ENCODE data around the gene GNL3L.
"Not testable (repeated sequence)": the region's sequence is repeated elsewhere in the genome, so short reads cannot be mapped to it uniquely, and the experiment has no call there.

The GNL3L gene, protein sequence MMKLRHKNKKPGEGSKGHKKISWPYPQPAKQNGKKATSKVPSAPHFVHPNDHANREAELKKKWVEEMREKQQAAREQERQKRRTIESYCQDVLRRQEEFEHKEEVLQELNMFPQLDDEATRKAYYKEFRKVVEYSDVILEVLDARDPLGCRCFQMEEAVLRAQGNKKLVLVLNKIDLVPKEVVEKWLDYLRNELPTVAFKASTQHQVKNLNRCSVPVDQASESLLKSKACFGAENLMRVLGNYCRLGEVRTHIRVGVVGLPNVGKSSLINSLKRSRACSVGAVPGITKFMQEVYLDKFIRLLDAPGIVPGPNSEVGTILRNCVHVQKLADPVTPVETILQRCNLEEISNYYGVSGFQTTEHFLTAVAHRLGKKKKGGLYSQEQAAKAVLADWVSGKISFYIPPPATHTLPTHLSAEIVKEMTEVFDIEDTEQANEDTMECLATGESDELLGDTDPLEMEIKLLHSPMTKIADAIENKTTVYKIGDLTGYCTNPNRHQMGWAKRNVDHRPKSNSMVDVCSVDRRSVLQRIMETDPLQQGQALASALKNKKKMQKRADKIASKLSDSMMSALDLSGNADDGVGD

DNA sequence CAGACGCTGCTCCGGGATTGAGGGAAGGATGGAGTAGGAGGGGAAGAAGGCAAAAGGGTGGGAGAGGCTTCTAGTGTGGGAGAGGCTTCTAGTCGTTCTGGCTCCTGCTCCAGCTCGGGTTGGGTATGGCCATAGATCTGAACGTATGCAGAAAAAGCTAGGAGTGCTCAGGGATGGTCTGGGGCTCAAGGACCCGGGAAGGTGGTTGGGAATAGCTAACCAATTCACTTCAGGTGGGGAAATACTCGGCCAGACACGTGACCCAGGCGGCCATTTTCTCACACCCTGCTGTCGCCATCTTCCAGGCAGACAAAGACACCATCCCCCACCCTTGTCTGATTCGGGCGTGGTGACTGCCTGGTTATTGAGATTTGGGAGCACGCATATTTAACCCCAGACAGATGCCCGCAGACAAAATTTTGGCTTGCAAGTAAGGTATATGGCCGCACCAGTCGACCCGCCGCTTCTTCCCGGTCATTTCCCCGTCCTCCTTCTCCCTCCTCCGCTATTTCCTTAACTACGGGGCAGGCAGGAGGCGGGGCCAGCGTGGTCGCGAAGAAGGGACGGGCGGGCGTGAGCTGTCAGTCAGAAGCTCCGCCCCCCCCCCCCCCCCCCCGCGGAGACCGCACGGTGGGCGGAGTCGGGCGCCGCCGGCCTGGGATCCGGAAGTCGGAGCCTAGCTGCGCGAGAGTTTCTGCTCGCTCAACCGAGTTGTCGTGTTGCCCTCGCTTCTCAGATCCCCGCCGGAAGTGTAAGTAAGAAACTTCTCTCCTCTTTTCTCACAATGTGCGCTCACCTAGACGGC, at the start of gene GNL3L:
Gene GNL3L (plus strand): TSS at position 668 of the 805 bp plus-strand sequence. CDS start 2,348 bp downstream, outside the sequence.
- peak; percentile 1 to 92 (median 80) for DNase-seq

DNA sequence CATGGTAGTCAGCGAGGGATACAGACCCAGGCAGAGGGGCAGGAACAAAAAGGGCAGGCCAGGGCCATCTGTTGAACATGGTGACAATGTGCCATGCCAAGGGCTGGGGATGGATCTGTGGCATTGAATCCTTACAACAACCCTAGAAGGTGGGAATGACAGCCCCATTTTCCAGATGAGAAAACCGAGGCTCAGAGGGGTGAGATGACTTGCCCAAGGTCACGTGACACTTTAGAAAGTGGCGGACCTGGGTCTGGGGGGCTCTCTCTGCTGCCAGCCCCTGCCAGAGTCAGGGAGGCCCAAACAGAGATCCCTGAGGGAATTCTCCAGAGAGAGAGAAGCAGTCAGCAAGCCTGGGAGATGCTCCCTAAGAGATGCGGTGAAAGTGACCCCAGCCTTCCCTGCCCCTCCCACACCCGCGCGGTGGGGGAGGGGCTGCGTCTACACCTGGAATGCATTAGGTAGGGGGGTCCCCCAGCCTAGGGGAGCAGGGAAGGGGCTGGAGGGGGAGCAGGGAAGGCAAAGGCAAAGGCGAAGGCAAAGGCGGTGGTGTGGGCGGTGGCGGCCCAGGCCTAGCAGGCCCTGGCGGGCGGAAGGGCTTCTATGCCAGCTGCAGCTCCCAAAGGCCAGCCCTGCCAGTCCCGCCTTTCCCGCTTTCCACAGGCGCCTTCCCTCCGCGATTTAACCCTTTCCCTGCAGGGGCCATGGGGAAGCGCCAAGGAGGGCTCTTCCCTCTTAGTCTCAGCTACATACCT, 47.0 kb upstream of the GNL3L start:
- no peak for DNase-seq

DNA sequence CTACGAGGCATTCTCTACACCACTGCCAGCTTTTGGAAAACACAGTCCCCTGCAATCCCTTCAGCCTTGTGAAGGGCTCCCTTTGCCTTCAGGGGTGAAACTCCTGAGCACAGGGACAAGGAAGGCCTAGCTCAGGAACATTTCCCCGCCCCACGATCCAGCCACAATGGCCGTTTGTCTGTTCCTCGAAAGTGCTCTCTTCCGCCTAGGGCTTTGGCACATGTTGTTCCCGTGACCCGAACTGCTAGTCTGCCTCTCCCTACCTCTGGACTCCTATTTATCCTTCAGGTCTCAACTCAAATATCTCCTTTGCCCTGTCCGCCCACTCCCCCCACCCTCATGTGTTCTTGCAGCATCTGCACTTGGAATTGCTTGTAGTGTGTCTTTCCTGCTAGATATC, 46.1 kb upstream of the GNL3L start:
- peak in 7 of 58 donors; percentile 0 to 8 (median 4) for DNase-seq

DNA sequence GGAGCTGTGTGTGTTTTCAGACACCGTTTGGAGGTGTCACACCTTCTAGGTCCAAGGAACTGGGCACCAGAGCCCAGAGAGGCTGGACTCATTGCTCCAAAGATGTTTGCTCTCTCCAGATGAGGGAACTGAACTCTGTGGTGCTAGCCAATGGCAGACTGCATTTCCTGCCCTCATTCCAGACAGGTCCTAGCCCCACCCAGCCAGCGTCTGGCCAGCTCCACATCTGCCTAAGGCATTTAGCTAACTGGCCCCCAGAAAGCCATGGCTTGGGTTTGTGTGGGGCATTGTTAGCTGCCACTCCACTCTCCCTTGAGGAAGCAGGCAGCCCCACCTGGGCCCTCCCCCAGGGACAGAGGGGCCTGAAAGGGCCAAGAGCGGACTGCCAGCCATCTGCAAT, 45.4 kb upstream of the GNL3L start:
- no peak for DNase-seq

GRCh38 chrX:54489819-54490218, 40.2 kb upstream of the GNL3L start:
- DNase-seq = not testable (repeated sequence)

- peak in 2 of 58 donors; percentile 1 to 7 for DNase-seq
Observed at GRCh38 chrX:54492340-54492739, 37.7 kb upstream of the GNL3L start.

GRCh38 chrX:54494166-54494988, 35.6 kb upstream of the GNL3L start:
- DNase-seq = no peak

DNA sequence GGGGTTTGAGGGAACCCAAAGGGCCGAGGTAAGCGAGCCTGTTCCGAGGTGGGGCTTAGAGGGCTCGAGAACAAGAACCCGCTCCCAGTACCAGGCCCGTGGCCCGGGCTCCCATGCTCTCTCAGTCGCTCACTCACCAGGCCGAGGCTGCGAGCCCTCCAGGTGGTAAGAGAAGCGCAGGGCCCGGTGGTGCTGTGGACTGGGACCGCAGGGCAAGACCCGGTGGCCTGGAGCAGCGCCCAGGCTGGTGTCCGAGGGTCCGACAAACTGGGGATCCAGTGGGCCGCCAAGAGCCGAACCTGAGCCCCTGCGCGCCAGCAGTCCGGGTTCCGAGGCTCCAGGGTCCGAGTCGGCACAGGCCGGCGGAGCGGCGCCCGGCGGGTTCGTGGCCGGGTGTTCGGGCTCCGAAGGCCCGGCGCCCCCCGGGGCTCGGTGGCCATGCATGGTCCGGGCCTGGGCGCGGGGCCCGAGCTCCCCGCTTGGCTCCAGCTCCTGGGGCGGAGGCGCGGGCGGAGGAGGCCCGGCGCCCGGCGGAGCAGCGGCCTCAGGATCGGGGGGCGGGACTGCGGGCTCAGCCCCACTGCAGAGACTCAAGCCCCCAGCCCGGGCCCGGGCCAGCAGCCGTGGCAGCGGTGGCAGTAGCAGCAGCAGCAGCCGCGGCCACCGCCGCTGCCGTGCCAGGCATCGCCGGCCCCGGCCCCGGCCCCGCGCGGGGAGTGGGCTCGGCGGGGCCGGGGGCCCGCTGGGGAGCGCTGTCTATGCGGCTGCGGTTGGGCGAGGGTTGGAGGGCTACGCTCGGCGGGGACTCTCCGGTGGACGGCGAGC, 34.8 kb upstream of the GNL3L start:
- peak in 8 of 58 donors; percentile 1 to 14 (median 8) for DNase-seq

- peak in 52 of 58 donors; percentile 1 to 65 (median 28) for DNase-seq
Observed at GRCh38 chrX:54495814-54496516, 34.1 kb upstream of the GNL3L start, which contains the start of gene FGD1. TSS of gene FGD1 (minus strand) at chrX:54496234. CDS start at chrX:54495432, 802 bp downstream.

GRCh38 chrX:54496517-54496852, 33.5 kb upstream of the GNL3L start:
- DNase-seq = peak in 10 of 58 donors; percentile 0 to 38 (median 6)

DNA sequence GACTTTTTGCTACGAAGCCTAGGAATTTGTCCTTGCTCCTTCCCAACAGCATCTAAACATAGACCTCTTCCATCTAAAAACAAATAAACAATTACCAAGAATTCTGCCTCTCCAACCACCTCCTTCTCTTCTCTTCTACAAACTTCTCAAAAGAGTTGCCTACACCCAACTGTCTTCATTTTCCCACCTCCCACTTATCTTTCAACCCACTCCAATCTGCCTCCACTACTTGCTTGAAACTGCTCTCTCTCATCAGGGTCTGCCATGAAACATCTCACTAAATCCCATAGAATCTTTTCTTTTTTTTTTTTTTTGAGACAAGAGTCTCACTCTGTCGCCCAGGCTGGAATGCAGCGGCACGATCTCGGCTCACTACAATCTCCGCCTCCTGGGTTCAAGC, 33.1 kb upstream of the GNL3L start:
- DNase-seq = no peak

DNA sequence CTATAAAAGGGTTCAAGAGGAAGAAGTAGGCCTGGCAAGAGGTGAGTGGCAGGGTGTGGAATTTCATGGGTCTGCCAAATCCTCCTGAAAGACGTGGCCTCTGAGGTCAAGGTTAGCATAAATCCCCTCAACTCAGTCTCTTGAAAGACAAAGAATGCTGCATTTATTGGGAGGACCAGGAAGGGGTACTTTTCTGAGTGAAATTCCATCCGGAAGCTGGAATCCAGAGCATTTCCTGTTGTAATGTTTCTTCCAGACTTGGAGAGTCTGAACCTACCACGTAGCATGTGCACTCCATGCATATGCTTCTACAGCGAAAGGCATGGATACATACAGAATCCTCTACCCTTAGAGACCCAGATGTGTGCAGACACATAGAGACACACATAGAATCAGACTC, 20.6 kb upstream of the GNL3L start:
- DNase-seq = no peak

GRCh38 chrX:54529151-54529550, 868 bp upstream of the GNL3L start:
- peak in 3 of 58 donors; percentile 6 to 18 (median 18) for DNase-seq

- DNase-seq = peak in 4 of 58 donors; percentile 0 to 31 (median 4)
Observed at GRCh38 chrX:54530357-54530900, 410 bp downstream of the GNL3L start.

GRCh38 chrX:54534271-54534670, 4.3 kb downstream of the GNL3L start:
- no peak for DNase-seq

- DNase-seq = no peak
Observed at GRCh38 chrX:54540289-54540688, 10.3 kb downstream of the GNL3L start.

- DNase-seq = not testable (repeated sequence)
Observed at GRCh38 chrX:54542239-54542638, 12.2 kb downstream of the GNL3L start.

DNA sequence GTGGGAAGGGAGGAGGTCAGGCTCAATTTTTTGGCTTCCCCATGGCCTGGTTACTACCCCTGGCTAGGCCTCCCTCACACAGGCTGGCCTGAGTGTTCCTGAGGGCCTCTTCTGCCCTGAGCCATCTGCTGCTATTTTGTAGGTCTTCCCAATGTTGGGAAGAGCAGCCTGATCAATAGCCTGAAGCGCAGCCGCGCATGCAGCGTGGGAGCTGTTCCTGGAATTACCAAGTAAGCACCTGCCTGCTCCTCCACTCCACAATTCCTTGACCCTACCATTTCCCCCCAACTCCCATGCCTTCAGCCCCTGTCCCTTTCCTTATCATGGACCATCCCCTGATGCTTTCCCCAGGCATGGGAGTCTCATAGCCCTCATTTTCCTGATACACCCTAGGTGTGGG, 20.8 kb downstream of the GNL3L start:
- no peak for DNase-seq
